Measurements from ENCODE around the gene PLEKHA8.

Gene PLEKHA8

GRCh38 chr7:30003098-30003497, 25.1 kb upstream of the PLEKHA8 start:
- no peak for TF ChIP-seq RAD21 (IDR thresholded peaks at IDR 0.05; ENCODE audit: low read depth)

GRCh38 chr7:30005464-30005863, 22.7 kb upstream of the PLEKHA8 start:
- TF ChIP-seq FOXM1 (IDR thresholded peaks at IDR 0.05; ENCODE audit: borderline replicate concordance, low read depth) (no peak), YY1 (IDR thresholded peaks at IDR 0.05; ENCODE audit: low read depth) (no peak)

GRCh38 chr7:30010021-30010420, 18.2 kb upstream of the PLEKHA8 start:
- TF ChIP-seq MAX (IDR thresholded peaks at IDR 0.05) = no peak
- TF ChIP-seq EP300 (IDR thresholded peaks at IDR 0.05; ENCODE audit: borderline replicate concordance) = no peak
- TF ChIP-seq RAD21 (IDR thresholded peaks at IDR 0.05; ENCODE audit: low read depth) = no peak
- no peak for TF ChIP-seq REST (IDR thresholded peaks at IDR 0.05; ENCODE audit: low read depth)
- TF ChIP-seq USF1 (IDR thresholded peaks at IDR 0.05) = no peak
- no peak for TF ChIP-seq CEBPB (IDR thresholded peaks at IDR 0.05)
- no peak for TF ChIP-seq YY1 (IDR thresholded peaks at IDR 0.05; ENCODE audit: low read depth)
- TF ChIP-seq TEAD4 (IDR thresholded peaks at IDR 0.05) = no peak
- TF ChIP-seq TAF1 (IDR thresholded peaks at IDR 0.05; ENCODE audit: low read depth) = no peak

- TF ChIP-seq TEAD4 (IDR thresholded peaks at IDR 0.05) = no peak
- TF ChIP-seq REST (IDR thresholded peaks at IDR 0.05; ENCODE audit: low read depth) = no peak
- no peak for TF ChIP-seq TCF12 (IDR thresholded peaks at IDR 0.05; ENCODE audit: low read depth)
- TF ChIP-seq ZBTB7A (IDR thresholded peaks at IDR 0.05; ENCODE audit: low read depth) = no peak
- no peak for TF ChIP-seq CREB1 (IDR thresholded peaks at IDR 0.05; ENCODE audit: low read depth)
- no peak for TF ChIP-seq NFIC (IDR thresholded peaks at IDR 0.05)
- TF ChIP-seq EP300 (IDR thresholded peaks at IDR 0.05; ENCODE audit: borderline replicate concordance) = no peak
- TF ChIP-seq CEBPB (IDR thresholded peaks at IDR 0.05) = no peak
- TF ChIP-seq USF1 (IDR thresholded peaks at IDR 0.05) = no peak
- no peak for TF ChIP-seq YY1 (IDR thresholded peaks at IDR 0.05; ENCODE audit: low read depth)
- TF ChIP-seq TAF1 (IDR thresholded peaks at IDR 0.05; ENCODE audit: low read depth) = no peak
- no peak for TF ChIP-seq MAX (IDR thresholded peaks at IDR 0.05)
- no peak for TF ChIP-seq RAD21 (IDR thresholded peaks at IDR 0.05; ENCODE audit: low read depth)
Observed at GRCh38 chr7:30012757-30013156, 15.5 kb upstream of the PLEKHA8 start.

- TF ChIP-seq EGR1 (IDR thresholded peaks at IDR 0.05) = no peak
- TF ChIP-seq FOXM1 (IDR thresholded peaks at IDR 0.05; ENCODE audit: borderline replicate concordance, low read depth) = no peak
- TF ChIP-seq ZBTB7A (IDR thresholded peaks at IDR 0.05; ENCODE audit: low read depth) = no peak
- TF ChIP-seq NFIC (IDR thresholded peaks at IDR 0.05) = no peak
- TF ChIP-seq REST (IDR thresholded peaks at IDR 0.05; ENCODE audit: low read depth) = no peak
- no peak for TF ChIP-seq RAD21 (IDR thresholded peaks at IDR 0.05; ENCODE audit: low read depth)
- TF ChIP-seq CEBPB (IDR thresholded peaks at IDR 0.05) = no peak
Observed at GRCh38 chr7:30018451-30018850, 9.8 kb upstream of the PLEKHA8 start.

GRCh38 chr7:30019387-30019786, 8.8 kb upstream of the PLEKHA8 start:
- TF ChIP-seq MAX (IDR thresholded peaks at IDR 0.05) (no peak), REST (IDR thresholded peaks at IDR 0.05; ENCODE audit: low read depth) (no peak), TCF12 (IDR thresholded peaks at IDR 0.05; ENCODE audit: low read depth) (no peak), TAF1 (IDR thresholded peaks at IDR 0.05; ENCODE audit: low read depth) (no peak), NFIC (IDR thresholded peaks at IDR 0.05) (no peak), YY1 (IDR thresholded peaks at IDR 0.05; ENCODE audit: low read depth) (no peak), TEAD4 (IDR thresholded peaks at IDR 0.05) (no peak), EGR1 (IDR thresholded peaks at IDR 0.05) (no peak), USF1 (IDR thresholded peaks at IDR 0.05) (no peak), FOXM1 (IDR thresholded peaks at IDR 0.05; ENCODE audit: borderline replicate concordance, low read depth) (no peak), EP300 (IDR thresholded peaks at IDR 0.05; ENCODE audit: borderline replicate concordance) (no peak)

All from Ishikawa (cell line).